Activated CD4-positive, alpha-beta memory T cell treated with anti-CD3 and anti-CD28 coated beads for 36 hours (primary cell): ENCODE data around the gene ZBTB39. TPM values are rescaled to one million over a fixed set of nuclear protein-coding genes. Genes with fewer than 3 reads are reported as not detected.
A peak's percentile ranks its signal among the peaks of the same experiment; 100 is the strongest.

Experiments used
- CTCF ChIA-PET: fragments of 350-600 bp; sonication (Branson Sonifier 250); formaldehyde crosslinking; loops from one replicate; lab custom pipeline; 2021; ENCODE audit warnings: antibody characterized with exemption, inconsistent platforms; lab: Charles Lee
- POLR2A ChIA-PET: fragments of 350-600 bp; sonication (Branson Sonifier 250); formaldehyde crosslinking; loops from one replicate; lab custom pipeline; 2021; ENCODE audit warnings: antibody characterized with exemption; lab: Charles Lee
- DNase-seq: peaks from one replicate; pipeline ENCODE4 v3.0.0-alpha.2; 2020
- H3K27ac Mint-ChIP-seq: one replicate; pipeline ENCODE4 v1.8.0; 2021; ENCODE audit warnings: mixed read lengths
- H3K27me3 Mint-ChIP-seq: one replicate; pipeline ENCODE4 v1.8.0; 2021; ENCODE audit warnings: mixed read lengths
- H3K36me3 Mint-ChIP-seq: one replicate; pipeline ENCODE4 v1.8.0; 2021; ENCODE audit warnings: mixed read lengths
- H3K4me1 Mint-ChIP-seq: one replicate; pipeline ENCODE4 v1.8.0; 2021; ENCODE audit warnings: low read depth, mixed read lengths
- H3K4me3 Mint-ChIP-seq: one replicate; pipeline ENCODE4 v1.8.0; 2021; ENCODE audit warnings: mild to moderate bottlenecking, mixed read lengths
- H3K9me3 Mint-ChIP-seq: one replicate; pipeline ENCODE4 v1.8.0; 2021; ENCODE audit warnings: mixed read lengths
- intact Hi-C: fragments of 100-400 bp; cut with micrococcal nuclease; formaldehyde crosslinking; loops from one replicate; pipeline ENCODE4 v1.15.1; 2023
- total RNA-seq, 2 experiments: library from RNA; stranded (reverse); gene quantifications; one replicate each; pipeline ENCODE4 v1.2.3, GENCODE V29; 2021

Gene ZBTB39
- total RNA-seq, 2 experiments from 2014 or later, result 5.5 to 5.7 TPM

- no peaks in the 10 kb centered on the region for H3K9me3 Mint-ChIP-seq
- POLR2A ChIA-PET, result interaction anchor here (0.7 to 1.1 kb wide), 2 partner anchors 18 to 30 kb away, joined by 3 read pairs; partner anchors contain the start of gene TAC3
- no peak overlapping the region for H3K27ac Mint-ChIP-seq
Measured at GRCh38 chr12:57046086-57046791, 39.9 kb upstream of the ZBTB39 start.

DNA sequence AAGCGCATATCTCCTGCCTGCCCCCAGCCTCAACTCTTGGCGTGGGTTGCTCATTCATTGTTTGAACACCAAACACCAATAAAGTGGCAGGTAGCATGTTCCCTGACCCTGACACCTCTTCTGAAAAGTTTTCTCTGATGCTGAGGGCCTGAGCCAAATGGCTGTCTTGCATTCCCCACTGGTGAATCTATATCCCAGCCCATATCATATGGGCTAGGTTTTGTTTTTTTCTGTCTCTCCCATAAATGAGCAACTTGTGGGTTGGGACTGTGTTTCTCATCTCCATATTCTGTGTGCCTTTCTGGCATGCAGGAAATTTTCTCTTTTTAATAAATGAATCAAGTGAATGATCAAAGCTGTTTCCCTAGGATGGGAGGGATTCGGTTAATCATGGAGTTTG is 38.5 kb upstream of the ZBTB39 start:
- Mint-ChIP-seq H3K4me3 (no peak overlapping the region), H3K4me1 (peaks cover 21% of the 10 kb centered on the region), H3K9me3 (no peaks in the 10 kb centered on the region), H3K27ac (no peak overlapping the region), H3K27me3 (no peaks in the 10 kb centered on the region), H3K36me3 (no peaks in the 10 kb centered on the region)
- no peak for DNase-seq
- intact Hi-C loops, result loop anchor here (2.0 kb wide), 1 partner anchor 14 kb away; no protein-coding TSS in a partner anchor
- ChIA-PET POLR2A (no interaction called here), CTCF (no interaction called here)

More at GRCh38 chr12:57046086-57046791, 39.9 kb upstream of the ZBTB39 start:
- Mint-ChIP-seq H3K36me3 (no peaks in the 10 kb centered on the region), H3K27me3 (no peaks in the 10 kb centered on the region), H3K4me3 (no peak overlapping the region), H3K4me1 (peaks cover 21% of the 10 kb centered on the region)
- no peak for DNase-seq
- intact Hi-C loops, result loop anchor here (2.0 kb wide), 1 partner anchor 19 kb away; no protein-coding TSS in a partner anchor
- CTCF ChIA-PET, result interaction anchor here (0.9 to 1.7 kb wide), 4 partner anchors 10 to 78 kb away, joined by 3 to 6 read pairs (median 4); no protein-coding TSS in a partner anchor

- H3K4me3 Mint-ChIP-seq, result no peak overlapping the region
- DNase-seq, result no peak
- intact Hi-C loops, result loop anchor here (2.0 kb wide), 1 partner anchor 14 kb away; no protein-coding TSS in a partner anchor
- no peaks in the 10 kb centered on the region for H3K36me3 Mint-ChIP-seq
- ChIA-PET CTCF (no interaction called here), POLR2A (no interaction called here)
- peaks cover 21% of the 10 kb centered on the region for H3K4me1 Mint-ChIP-seq
- no peaks in the 10 kb centered on the region for H3K27me3 Mint-ChIP-seq
- H3K9me3 Mint-ChIP-seq, result no peaks in the 10 kb centered on the region
- H3K27ac Mint-ChIP-seq, result no peak overlapping the region
Measured at GRCh38 chr12:57044468-57044867, 38.1 kb upstream of the ZBTB39 start.

GRCh38 chr12:57042695-57043094 is 36.3 kb upstream of the ZBTB39 start:
- Mint-ChIP-seq H3K27me3 (no peaks in the 10 kb centered on the region), H3K9me3 (no peaks in the 10 kb centered on the region), H3K4me3 (no peak overlapping the region), H3K27ac (no peak overlapping the region), H3K36me3 (no peaks in the 10 kb centered on the region), H3K4me1 (peaks cover 15% of the 10 kb centered on the region)
- ChIA-PET POLR2A (no interaction called here), CTCF (interaction anchor here (1.3 to 1.6 kb wide), 2 partner anchors 27 to 55 kb away, joined by 4 to 5 read pairs; no protein-coding TSS in a partner anchor)
- no peak for DNase-seq
- intact Hi-C loops, result no loop called here

- CTCF ChIA-PET, result interaction anchor here (1.2 to 1.9 kb wide), 2 partner anchors 22 to 39 kb away, joined by 4 to 8 read pairs; no protein-coding TSS in a partner anchor
- intact Hi-C loops, result no loop called here
Measured at GRCh38 chr12:57040750-57041149, 34.4 kb upstream of the ZBTB39 start.

GRCh38 chr12:57040211-57040610 is 33.9 kb upstream of the ZBTB39 start:
- POLR2A ChIA-PET, result no interaction called here
- CTCF ChIA-PET, result interaction anchor here (1.2 to 1.9 kb wide), 2 partner anchors 23 to 39 kb away, joined by 4 to 8 read pairs; no protein-coding TSS in a partner anchor
- H3K4me3 Mint-ChIP-seq, result no peak overlapping the region
- DNase-seq, result no peak
- no peaks in the 10 kb centered on the region for H3K4me1 Mint-ChIP-seq
- intact Hi-C loops, result no loop called here
- no peaks in the 10 kb centered on the region for H3K9me3 Mint-ChIP-seq
- H3K27me3 Mint-ChIP-seq, result no peaks in the 10 kb centered on the region
- H3K27ac Mint-ChIP-seq, result no peak overlapping the region
- H3K36me3 Mint-ChIP-seq, result no peaks in the 10 kb centered on the region

More at GRCh38 chr12:57040750-57041149, 34.4 kb upstream of the ZBTB39 start:
- Mint-ChIP-seq H3K4me3 (no peak overlapping the region), H3K4me1 (no peaks in the 10 kb centered on the region), H3K27me3 (no peaks in the 10 kb centered on the region), H3K36me3 (no peaks in the 10 kb centered on the region), H3K9me3 (no peaks in the 10 kb centered on the region), H3K27ac (no peak overlapping the region)
- POLR2A ChIA-PET, result no interaction called here
- no peak for DNase-seq

DNA sequence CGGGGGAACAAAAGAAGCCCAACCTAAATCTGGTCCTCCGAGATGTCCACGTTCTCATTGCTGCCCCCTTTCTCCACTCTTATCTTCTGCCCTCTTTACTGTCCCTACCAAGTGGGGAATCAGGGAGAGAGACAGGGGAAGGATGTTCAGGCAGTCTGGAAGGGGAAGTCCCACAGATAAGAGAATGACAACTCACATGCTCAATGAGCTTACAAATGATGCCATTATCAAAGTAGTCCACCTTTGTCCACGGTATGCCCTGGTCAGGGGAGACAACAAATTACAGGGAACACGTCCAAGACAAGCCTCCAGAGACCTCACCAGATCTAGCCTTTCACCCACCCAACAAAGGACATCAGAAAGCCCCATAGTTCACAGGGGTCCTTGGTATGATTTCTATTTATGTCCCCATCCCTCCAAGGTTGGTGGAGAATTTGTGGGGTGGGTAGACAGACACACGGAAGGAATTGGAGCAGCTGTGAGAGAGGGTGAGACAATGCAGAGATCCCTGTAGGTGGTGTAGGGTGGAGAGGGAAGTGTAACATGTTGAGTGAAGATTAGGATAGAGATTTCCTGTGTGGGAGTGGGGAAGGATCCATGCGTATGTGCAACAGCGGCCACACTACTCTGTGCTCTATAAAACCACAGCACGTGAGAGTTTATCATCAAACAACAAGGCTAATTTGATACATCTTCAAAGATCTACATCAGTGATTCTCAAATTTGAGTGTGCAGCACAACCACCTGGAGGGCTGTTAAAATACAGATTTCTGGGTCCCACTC is 32.9 kb upstream of the ZBTB39 start:
- ChIA-PET POLR2A (no interaction called here), CTCF (interaction anchor here (0.9 kb wide), 1 partner anchor 32 kb away, joined by 4 read pairs; no protein-coding TSS in a partner anchor)
- intact Hi-C loops, result no loop called here
- no peaks in the 10 kb centered on the region for H3K27me3 Mint-ChIP-seq
- no peak for DNase-seq
- no peak overlapping the region for H3K4me3 Mint-ChIP-seq
- H3K36me3 Mint-ChIP-seq, result no peaks in the 10 kb centered on the region
- no peaks in the 10 kb centered on the region for H3K9me3 Mint-ChIP-seq
- no peaks in the 10 kb centered on the region for H3K4me1 Mint-ChIP-seq
- H3K27ac Mint-ChIP-seq, result no peak overlapping the region

DNA sequence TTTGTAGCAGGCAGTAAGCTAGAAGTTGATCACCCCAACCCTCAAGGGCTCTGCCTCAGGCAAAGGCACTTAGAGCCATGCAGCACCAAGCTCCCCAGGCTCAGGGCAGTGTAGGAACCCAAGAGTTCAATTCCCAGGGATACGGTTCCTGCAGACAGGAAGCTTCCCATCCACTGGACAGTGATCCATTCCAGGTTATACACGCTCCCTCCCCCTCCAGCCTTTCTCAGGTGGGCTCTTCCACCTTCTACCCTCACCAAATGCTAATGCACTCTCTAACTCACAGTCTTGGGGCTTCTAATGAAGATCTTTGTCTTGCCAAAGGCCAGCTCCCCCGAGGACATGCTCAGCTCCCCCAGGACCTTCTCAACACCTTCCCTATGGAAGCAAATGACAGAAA is 30.9 kb upstream of the ZBTB39 start:
- ChIA-PET CTCF (interaction anchor here (1.5 to 2.2 kb wide), 2 partner anchors 12 to 26 kb away, joined by 3 to 6 read pairs; partner anchors contain the start of gene MYO1A), POLR2A (no interaction called here)
- H3K27ac Mint-ChIP-seq, result no peak overlapping the region
- no peaks in the 10 kb centered on the region for H3K4me1 Mint-ChIP-seq
- H3K4me3 Mint-ChIP-seq, result no peak overlapping the region
- DNase-seq, result no peak
- H3K9me3 Mint-ChIP-seq, result no peaks in the 10 kb centered on the region
- intact Hi-C loops, result no loop called here
- no peaks in the 10 kb centered on the region for H3K27me3 Mint-ChIP-seq
- no peaks in the 10 kb centered on the region for H3K36me3 Mint-ChIP-seq

DNA sequence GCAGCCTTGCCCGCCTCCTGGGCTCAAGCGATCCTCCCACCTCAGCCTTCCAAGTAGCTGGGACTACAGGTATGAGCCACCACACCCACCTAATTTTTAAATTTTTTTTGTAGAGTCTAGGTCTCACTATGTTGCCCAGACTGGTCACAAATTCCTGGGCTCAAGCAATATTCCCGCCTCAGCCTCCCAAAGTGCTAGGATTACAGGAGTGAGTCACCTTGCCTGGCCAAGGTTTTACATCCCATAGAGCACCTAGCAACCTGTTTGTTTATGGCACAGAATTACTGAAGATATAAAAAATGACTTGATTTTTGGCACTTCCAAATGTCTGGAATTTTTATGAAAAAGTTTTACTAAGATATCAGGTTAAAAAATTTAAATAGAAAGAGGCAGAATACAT is 27.1 kb upstream of the ZBTB39 start:
- CTCF ChIA-PET, result interaction anchor here (0.7 to 1.4 kb wide), 3 partner anchors 31 to 154 kb away, joined by 3 read pairs; no protein-coding TSS in a partner anchor
- intact Hi-C loops, result no loop called here
- Mint-ChIP-seq H3K27me3 (no peaks in the 10 kb centered on the region), H3K9me3 (no peaks in the 10 kb centered on the region), H3K4me1 (peaks cover 15% of the 10 kb centered on the region), H3K27ac (no peak overlapping the region), H3K4me3 (no peak overlapping the region), H3K36me3 (no peaks in the 10 kb centered on the region)
- POLR2A ChIA-PET, result no interaction called here
- no peak for DNase-seq

DNA sequence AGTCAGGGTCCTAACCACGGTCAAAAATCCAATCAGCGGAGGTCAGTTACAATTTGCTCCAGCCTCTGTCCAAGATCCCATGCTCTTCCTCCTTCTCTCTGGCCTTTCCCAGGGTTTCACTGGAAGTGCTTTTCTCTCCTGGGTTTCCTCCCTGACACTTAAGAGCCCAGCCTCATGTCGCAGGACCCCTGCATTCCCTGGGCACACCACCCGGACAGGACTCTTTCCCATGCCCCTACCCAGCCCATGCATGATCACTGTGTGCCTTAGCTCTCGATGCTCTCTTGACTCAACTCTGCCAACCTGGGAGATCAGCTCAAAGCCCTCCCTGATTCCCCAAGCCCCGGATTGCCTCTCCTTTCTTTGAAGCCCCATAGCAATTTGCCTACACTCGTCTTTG is 25.4 kb upstream of the ZBTB39 start:
- Mint-ChIP-seq H3K4me1 (peaks cover 31% of the 10 kb centered on the region), H3K9me3 (no peaks in the 10 kb centered on the region), H3K27ac (no peak overlapping the region), H3K4me3 (no peak overlapping the region), H3K27me3 (no peaks in the 10 kb centered on the region), H3K36me3 (no peaks in the 10 kb centered on the region)
- intact Hi-C loops, result loop anchor here (2.0 kb wide), 1 partner anchor 13 kb away; no protein-coding TSS in a partner anchor
- CTCF ChIA-PET, result interaction anchor here (0.8 to 2.4 kb wide), 11 partner anchors 21 to 96 kb away, joined by 3 to 15 read pairs (median 5); partner anchors contain the start of genes LRP1 and STAT6
- POLR2A ChIA-PET, result interaction anchor here (1.5 to 1.6 kb wide), 2 partner anchors 79 to 80 kb away, joined by 3 to 4 read pairs; partner anchors contain the start of gene STAT6
- DNase-seq, result no peak

DNA sequence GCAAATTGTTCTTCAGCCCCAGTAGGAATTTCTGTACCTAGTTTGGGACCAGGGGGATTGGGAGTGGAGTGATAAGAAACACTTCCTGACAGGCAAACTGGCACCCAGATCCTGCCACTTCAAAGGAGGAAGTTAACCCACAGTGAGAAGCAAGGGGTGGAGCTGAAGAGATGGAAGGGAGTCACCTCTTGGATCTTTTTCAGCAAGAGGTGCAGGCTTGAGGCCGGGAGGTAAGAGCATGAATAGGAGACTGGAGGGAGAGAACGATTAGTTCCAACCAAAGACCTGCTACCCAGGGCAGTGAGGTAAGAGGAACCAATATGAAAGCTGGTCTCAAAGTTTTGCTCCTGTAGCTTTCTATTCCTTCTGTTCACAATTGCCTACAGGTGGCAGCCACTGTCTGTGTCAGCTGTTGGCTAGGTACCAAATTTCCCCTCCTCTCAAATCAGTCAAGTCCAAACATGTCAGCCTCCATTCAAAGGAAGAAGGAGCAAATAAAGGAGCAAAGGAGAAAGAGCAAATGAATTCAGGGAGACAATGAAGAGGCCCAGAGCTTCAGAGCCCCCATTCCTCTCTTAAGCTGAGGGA is 24.9 kb upstream of the ZBTB39 start:
- H3K4me3 Mint-ChIP-seq, result no peak overlapping the region
- DNase-seq, result peak; percentile 35
- CTCF ChIA-PET, result interaction anchor here (0.7 to 2.4 kb wide), 13 partner anchors 20 to 192 kb away, joined by 3 to 15 read pairs (median 3); partner anchors contain the start of genes LRP1 and STAT6

More for the DNA sequence above, 24.9 kb upstream of the ZBTB39 start:
- no peaks in the 10 kb centered on the region for H3K36me3 Mint-ChIP-seq
- no peaks in the 10 kb centered on the region for H3K9me3 Mint-ChIP-seq
- no peaks in the 10 kb centered on the region for H3K27me3 Mint-ChIP-seq
- H3K27ac Mint-ChIP-seq, result no peak overlapping the region
- intact Hi-C loops, result loop anchor here (2.0 kb wide), 1 partner anchor 14 kb away; no protein-coding TSS in a partner anchor
- POLR2A ChIA-PET, result interaction anchor here (1.5 to 1.6 kb wide), 2 partner anchors 79 to 81 kb away, joined by 3 to 4 read pairs; partner anchors contain the start of gene STAT6
- H3K4me1 Mint-ChIP-seq, result peaks cover 35% of the 10 kb centered on the region
